Neural cell (in vitro differentiated cells): ENCODE results near the gene NIF3L1.
"Not testable (repeated sequence)": the region's sequence is repeated elsewhere in the genome, so short reads cannot be mapped to it uniquely, and the experiment has no call there.

Experiments used
- CTCF ChIP-seq: fragments of 450-650 bp; IDR thresholded peaks from 2 replicates; pipeline ENCODE4 v1.5.1; 2014; ENCODE audit warnings: antibody characterized with exemption, mild to moderate bottlenecking, moderate library complexity; ENCODE audit not compliant: poor library complexity, severe bottlenecking
- EP300 ChIP-seq: fragments of 450-650 bp; conservative IDR thresholded peaks from 2 replicates; pipeline ENCODE4 v1.6.1; 2014; ENCODE audit warnings: antibody characterized with exemption, mild to moderate bottlenecking, moderate library complexity; ENCODE audit not compliant: poor library complexity, severe bottlenecking
- EZH2 ChIP-seq: fragments of 200-600, 300-800 bp; shearing (Covaris generic), sonication (generic); IDR thresholded peaks from 2 replicates; pipeline ENCODE4 v1.6.1; 2014; ENCODE audit warnings: antibody characterized with exemption, low read length, borderline replicate concordance, mild to moderate bottlenecking; ENCODE audit not compliant: insufficient read depth, poor library complexity, severe bottlenecking
- MXI1 ChIP-seq: fragments of 450-650 bp; conservative IDR thresholded peaks from 2 replicates; pipeline ENCODE4 v1.6.1; 2014; ENCODE audit warnings: antibody characterized with exemption, mild to moderate bottlenecking; ENCODE audit not compliant: poor library complexity, severe bottlenecking
- POLR2AphosphoS5 ChIP-seq: IDR thresholded peaks from 2 replicates; pipeline ENCODE4 v1.6.1; 2012
- RAD21 ChIP-seq: fragments of 450-650 bp; conservative IDR thresholded peaks from 2 replicates; pipeline ENCODE4 v1.6.1; 2014; ENCODE audit warnings: antibody characterized with exemption, mild to moderate bottlenecking, moderate library complexity
- SMC3 ChIP-seq: fragments of 450-650 bp; conservative IDR thresholded peaks from 2 replicates; pipeline ENCODE4 v1.6.1; 2014; ENCODE audit warnings: antibody characterized with exemption, mild to moderate bottlenecking, moderate library complexity; ENCODE audit not compliant: poor library complexity
- TAF1 ChIP-seq: IDR thresholded peaks from 2 replicates; pipeline ENCODE4 v1.6.1; 2012; ENCODE audit warnings: low read depth

- TF ChIP-seq CTCF, TAF1, RAD21, POLR2AphosphoS5, EP300, EZH2, MXI1, SMC3: not testable (repeated sequence)
These were observed 7.4 kb upstream of the NIF3L1 start for GRCh38 chr2:200881715-200882249.
